Measurements from ENCODE around the gene CCSAP.
"Not testable (repeated sequence)": the region's sequence is repeated elsewhere in the genome, so short reads cannot be mapped to it uniquely, and the experiment has no call there.

Gene CCSAP

GRCh38 chr1:229295745-229296144 is 47.1 kb downstream of the CCSAP start:
- no peak for TF ChIP-seq ESRRG (CRISPR knock-in tag; IDR thresholded peaks at IDR 0.05)
- no peak for TF ChIP-seq CREB5 (CRISPR knock-in tag; IDR thresholded peaks at IDR 0.05; ENCODE audit: low read depth)
- TF ChIP-seq CSRNP3 (CRISPR knock-in tag; IDR thresholded peaks at IDR 0.05): no peak
- no peak for TF ChIP-seq POU6F1 (CRISPR knock-in tag; IDR thresholded peaks at IDR 0.05; ENCODE audit: borderline replicate concordance, low read depth)
- ATAC-seq: no peak

- TF ChIP-seq CSRNP3 (CRISPR knock-in tag; IDR thresholded peaks at IDR 0.05) (no peak), RARB (CRISPR knock-in tag; IDR thresholded peaks at IDR 0.05) (no peak), TOX (CRISPR knock-in tag; IDR thresholded peaks at IDR 0.05; ENCODE audit: borderline replicate concordance) (no peak), ZNF70 (CRISPR knock-in tag; IDR thresholded peaks at IDR 0.05) (no peak)
- peak; percentile 15; the same call in 2 of the 3 replicates for ATAC-seq
These were observed 49.2 kb downstream of the CCSAP start for GRCh38 chr1:229293528-229294204.

GRCh38 chr1:229291686-229292085 is 51.2 kb downstream of the CCSAP start:
- ATAC-seq: not testable (repeated sequence)

GRCh38 chr1:229288516-229288915 is 54.3 kb downstream of the CCSAP start:
- TF ChIP-seq ZC3H10 (CRISPR knock-in tag; IDR thresholded peaks at IDR 0.05): no peak
- TF ChIP-seq ESRRG (CRISPR knock-in tag; IDR thresholded peaks at IDR 0.05): no peak
- no peak for TF ChIP-seq CREB5 (CRISPR knock-in tag; IDR thresholded peaks at IDR 0.05; ENCODE audit: low read depth)

GRCh38 chr1:229287267-229287666 is 55.6 kb downstream of the CCSAP start:
- ATAC-seq: no peak
- no peak for TF ChIP-seq OSR1 (CRISPR knock-in tag; IDR thresholded peaks at IDR 0.05)
- TF ChIP-seq ISL1 (CRISPR knock-in tag; IDR thresholded peaks at IDR 0.05): no peak
- TF ChIP-seq CSRNP3 (CRISPR knock-in tag; IDR thresholded peaks at IDR 0.05): no peak
- TF ChIP-seq ZNF8 (CRISPR knock-in tag; IDR thresholded peaks at IDR 0.05): no peak
- no peak for TF ChIP-seq POU6F1 (CRISPR knock-in tag; IDR thresholded peaks at IDR 0.05; ENCODE audit: borderline replicate concordance, low read depth)
- TF ChIP-seq ESRRG (CRISPR knock-in tag; IDR thresholded peaks at IDR 0.05): no peak
- TF ChIP-seq GLIS3 (CRISPR knock-in tag; IDR thresholded peaks at IDR 0.05): no peak
- no peak for TF ChIP-seq PPARA (CRISPR knock-in tag; IDR thresholded peaks at IDR 0.05; ENCODE audit: borderline replicate concordance)
- TF ChIP-seq ARNTL (CRISPR knock-in tag; IDR thresholded peaks at IDR 0.05; ENCODE audit: borderline replicate concordance, low read depth): no peak
- TF ChIP-seq SNAI2 (CRISPR knock-in tag; IDR thresholded peaks at IDR 0.05): no peak
- TF ChIP-seq ZFP30 (CRISPR knock-in tag; IDR thresholded peaks at IDR 0.05): no peak
- TF ChIP-seq ZNF565 (CRISPR knock-in tag; conservative IDR thresholded peaks at IDR 0.05; ENCODE audit: low read depth): no peak
- no peak for TF ChIP-seq PATZ1 (CRISPR knock-in tag; IDR thresholded peaks at IDR 0.05; ENCODE audit: borderline replicate concordance)

More at GRCh38 chr1:229288516-229288915, 54.3 kb downstream of the CCSAP start:
- no peak for ATAC-seq

Data from SK-N-SH treated with all-trans-retinoic acid at 6 μM for 48 hours (cell line).